Measurements from ENCODE around the gene PAK4.
"Not testable (repeated sequence)": the region's sequence is repeated elsewhere in the genome, so short reads cannot be mapped to it uniquely, and the experiment has no call there.

PAK4 gene

GRCh38 chr19:39130337-39131254, 5.0 kb downstream of the PAK4 start:
- DNase-seq = no peak

GRCh38 chr19:39131255-39131755, 5.7 kb downstream of the PAK4 start:
- no peak for DNase-seq

DNA sequence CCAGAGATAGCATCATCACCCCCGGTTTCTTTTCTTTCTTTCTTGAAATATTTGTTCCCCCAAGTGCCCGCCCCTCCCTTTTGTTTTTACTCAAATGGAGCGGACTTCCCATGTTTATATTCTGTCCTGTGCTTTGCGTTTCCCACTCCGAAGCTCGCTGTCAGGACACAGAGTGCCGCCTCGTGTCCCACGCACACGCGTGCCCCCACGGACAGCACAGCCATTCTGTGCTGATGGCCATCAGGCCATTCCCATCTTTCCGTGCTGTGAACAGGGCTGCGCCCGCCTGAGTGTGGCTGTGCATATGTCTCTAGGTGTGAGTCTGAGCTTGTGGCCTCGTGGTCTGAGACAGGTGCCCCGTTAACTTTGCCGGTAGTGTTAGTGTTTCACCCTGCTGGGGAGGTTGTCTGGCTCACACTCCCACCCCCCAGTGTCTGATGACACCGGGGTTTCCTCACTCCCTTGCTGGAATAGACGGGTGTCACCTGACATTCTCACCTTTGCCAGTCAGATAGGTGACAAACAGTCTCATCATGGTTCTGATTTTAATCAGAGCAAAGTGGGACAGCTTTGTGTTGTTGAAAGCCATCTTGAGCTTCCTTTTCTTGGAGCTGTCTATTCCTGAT, 6.9 kb downstream of the PAK4 start:
- DNase-seq = no peak

DNA sequence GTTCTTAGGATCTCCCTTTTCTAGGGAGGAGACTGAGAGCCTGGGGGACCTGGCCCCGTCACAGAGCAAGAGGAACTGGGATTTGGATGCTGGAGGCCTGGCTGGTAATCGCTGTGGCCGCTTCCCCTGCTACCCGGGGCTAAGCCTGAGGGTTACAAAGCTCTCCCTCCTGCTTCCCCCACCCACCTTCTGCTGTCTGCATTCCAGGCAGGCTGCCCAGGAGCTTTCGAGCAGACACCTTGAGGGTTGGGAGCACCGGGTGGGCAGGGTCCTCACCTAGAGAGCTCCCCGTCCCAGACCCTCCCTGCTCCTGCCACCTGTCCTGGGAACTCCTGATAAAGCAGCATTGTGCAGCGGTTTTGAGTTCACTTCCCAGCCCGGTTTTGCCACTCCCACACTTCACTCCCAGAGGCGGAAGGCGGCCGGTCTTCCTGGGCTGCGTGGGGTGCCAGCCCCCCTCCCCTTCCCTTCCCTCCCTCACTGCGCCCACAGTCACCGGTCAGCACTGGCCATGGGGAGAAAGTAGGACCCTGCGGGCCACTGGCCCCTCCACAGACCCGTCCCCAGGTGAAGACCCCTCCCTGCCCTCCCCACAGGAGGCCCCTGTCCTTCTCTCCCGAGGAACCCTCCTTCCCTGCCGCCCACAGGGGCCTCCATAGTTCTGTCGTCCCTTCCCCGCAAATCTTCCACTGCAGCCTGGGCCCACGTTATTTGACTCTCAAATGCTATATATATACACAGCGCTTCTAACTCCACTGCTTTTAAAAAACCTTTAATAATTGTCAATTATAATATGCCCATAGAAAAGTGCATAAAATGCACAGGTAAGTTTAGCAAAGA, 8.1 kb downstream of the PAK4 start:
- no peak for DNase-seq

GRCh38 chr19:39135701-39136100, 10.1 kb downstream of the PAK4 start:
- no peak for DNase-seq

- no peak for DNase-seq
Observed at GRCh38 chr19:39136225-39136940, 10.8 kb downstream of the PAK4 start.

DNA sequence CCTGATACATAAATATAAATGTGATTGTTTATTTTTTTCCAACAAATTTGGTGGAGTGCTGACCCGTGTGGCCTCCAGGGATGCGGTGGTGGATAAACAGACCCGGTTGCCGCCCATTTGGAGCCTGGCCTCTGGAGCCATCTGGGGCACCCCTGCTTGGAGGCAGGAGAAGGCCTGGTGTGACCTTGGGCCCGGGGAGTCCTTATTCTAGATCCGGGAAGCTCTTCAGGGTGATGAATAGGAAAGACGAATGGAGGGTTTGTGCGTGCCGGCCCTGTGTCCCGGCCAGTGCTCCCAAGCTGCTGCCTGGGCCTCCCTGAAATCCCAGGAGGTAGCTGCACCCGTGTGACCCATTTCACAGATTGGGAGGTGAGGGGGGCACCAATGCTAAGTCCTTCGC, 11.5 kb downstream of the PAK4 start:
- DNase-seq = no peak

- DNase-seq = no peak
Observed at GRCh38 chr19:39138221-39139211, 12.9 kb downstream of the PAK4 start.

DNA sequence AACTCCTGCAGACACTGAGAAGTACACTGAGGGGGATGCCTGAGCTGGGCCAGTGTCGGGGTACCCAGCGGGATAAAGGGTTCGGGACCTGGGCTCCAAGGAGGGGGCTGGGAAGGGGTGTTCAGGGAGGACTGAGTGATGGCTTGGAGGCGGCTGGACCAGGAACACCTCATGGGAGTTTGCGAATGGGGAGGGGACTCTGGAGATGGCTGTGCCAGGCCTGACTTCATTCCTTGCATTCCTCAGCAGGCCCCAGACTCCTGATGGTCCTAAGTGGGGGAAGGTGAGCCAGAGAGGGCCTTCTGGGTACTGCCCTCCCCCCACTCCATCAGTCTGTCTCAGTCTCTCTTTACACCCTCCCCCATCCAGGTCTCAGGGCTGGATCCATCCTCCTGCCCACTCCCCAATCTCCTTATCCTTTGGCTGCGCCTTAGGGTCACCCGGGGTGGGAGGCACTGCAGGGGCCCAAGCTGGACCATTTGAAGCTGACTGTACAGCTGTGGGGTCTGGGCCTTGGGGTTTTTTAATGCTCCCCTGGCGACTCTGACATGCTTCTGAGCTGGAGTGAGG, 13.8 kb downstream of the PAK4 start:
- DNase-seq = no peak

DNA sequence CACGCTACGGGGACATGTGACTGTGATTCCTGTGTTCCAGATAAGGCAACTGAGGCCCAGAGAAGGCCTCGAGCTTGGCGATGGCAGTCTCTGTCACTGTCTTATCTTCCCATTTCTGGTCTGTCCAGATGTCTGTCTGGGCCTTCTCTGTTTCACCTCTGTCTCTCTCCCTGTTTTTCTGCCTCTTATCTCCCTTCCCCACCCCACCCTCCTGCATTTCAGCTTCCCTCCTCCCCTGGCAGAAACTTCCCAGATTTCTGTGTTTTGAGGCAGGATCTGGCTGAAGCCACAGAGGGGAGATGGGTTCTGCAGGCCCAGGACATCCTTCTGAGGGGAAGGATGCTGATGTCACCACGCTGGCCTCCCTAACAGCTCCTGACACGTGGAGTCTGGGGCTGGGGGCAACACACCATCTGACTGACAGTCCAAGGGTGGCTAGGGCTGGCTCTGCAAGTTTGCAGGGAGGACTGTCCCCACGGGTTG, 14.4 kb downstream of the PAK4 start:
- DNase-seq = no peak

DNA sequence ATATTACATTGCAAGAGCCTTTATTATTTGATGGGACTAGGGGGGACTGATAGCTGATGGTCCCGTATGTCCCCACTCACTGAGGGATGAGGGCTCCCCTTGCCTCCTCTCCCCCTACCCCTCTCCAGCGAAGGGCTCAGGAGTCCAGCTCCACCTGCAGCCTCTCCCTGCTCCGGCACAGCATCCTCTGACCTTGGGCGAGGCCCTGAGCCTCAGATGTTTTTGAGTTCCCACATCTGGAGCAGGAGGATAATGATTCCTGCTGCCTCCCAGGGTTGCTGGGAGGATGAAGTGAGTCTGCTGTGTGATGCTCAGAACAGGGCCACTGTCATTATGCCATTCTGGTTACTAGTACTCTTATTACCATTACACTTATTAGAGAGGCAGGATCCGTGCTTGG, 15.0 kb downstream of the PAK4 start:
- no peak for DNase-seq

DNA sequence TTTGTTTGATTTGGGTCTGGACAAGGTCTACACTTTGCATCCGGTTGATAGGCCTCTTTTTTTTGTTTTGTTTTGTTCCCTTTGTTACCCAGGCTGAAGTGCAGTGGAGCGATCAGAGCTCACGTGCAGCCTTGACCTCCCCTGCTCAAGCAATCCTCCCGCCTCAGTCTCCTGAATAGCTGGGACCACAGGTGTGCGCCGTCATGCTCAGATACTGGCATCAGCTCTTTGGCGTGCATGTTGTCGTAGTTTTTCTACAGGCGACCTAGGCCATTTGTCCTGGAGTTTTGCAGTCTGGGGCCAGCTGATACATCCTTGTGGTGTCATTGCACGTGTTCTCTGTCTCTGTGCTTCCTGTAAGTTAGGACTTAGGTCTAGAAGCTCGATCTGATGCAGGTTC, 16.3 kb downstream of the PAK4 start:
- DNase-seq = no peak

GRCh38 chr19:39142630-39143029, 17.0 kb downstream of the PAK4 start:
- DNase-seq = no peak

DNA sequence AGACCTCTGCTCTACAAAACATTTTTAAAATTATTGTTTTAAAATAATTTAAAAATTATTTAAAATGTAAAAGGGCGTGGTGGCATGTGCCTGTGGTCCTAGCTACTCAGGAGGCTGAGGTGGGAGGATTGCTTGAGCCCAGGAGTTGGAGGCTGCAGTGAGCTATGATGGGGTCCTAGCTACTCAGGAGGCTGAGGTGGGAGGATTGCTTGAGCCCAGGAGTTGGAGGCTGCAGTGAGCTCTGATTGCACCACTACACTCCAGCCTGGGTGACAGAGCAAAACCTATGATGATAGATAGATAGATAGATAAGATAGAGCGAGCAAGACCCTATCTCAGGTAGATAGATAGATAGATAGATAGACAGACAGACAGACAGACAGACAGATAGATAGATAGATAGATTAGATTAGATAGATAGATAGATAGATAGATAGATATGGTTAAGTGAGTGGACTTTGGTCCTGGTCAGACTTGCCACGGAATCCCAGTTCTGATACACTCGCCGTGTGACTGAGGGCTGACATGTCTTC, 18.2 kb downstream of the PAK4 start:
- not testable (repeated sequence) for DNase-seq

DNA sequence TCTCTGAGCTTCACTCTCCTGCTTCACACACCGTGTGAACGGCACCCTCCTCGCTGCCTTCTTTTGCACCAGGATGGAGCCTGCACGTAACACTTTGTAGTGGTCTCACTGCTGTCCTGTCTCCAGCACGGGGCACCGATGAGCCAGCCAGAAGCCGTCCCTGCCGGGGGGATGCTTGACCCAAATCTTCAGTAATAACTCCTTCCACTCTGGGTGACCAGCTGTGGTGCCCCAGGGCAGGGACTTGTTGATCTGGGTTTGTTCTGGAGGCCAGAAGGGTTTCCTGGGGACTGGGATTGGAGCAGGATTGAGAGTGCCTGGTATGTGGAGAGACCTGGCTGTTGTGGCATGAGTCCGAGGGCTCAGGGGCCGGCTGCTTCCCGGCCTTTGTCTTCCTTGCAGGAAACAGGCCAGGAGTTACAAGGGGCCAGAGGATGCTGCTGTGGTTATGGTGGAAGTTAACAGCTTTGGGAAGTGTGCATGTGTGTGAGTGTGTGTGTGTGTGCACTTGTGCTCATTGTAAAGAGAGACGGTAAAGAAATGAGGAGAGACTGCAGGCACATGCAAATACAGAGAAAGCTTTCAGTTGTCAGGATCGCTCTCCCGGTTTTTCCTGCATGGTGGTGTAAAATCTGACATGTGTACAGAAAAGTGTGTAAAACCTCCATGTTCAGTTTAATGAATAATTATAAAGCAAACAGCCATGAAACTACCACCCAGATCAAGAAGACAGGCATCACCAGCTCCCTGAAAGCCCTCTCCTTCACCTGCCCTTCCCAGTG, 18.9 kb downstream of the PAK4 start:
- no peak for DNase-seq

GRCh38 chr19:39145180-39145953, 19.8 kb downstream of the PAK4 start:
- no peak for DNase-seq

DNA sequence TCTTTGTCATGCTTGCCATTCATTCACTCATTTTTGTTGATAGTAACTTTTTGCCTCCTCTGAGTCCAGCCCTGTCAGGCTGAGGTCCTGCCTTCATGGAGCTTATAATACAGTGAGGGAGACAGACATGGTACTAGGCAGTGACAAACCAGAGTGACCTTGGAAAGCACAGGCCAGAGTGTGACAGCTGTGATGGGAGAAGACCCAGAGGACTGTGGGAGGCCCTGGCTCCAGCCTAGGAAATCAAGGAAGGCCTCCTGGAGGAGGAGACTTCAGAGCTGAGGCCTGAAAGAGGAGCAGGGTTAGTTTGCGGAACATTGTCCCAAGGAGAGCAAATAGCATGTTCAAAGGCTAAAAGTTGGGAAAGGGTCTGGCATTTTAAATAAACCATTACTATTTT, 20.5 kb downstream of the PAK4 start:
- DNase-seq = no peak

DNA sequence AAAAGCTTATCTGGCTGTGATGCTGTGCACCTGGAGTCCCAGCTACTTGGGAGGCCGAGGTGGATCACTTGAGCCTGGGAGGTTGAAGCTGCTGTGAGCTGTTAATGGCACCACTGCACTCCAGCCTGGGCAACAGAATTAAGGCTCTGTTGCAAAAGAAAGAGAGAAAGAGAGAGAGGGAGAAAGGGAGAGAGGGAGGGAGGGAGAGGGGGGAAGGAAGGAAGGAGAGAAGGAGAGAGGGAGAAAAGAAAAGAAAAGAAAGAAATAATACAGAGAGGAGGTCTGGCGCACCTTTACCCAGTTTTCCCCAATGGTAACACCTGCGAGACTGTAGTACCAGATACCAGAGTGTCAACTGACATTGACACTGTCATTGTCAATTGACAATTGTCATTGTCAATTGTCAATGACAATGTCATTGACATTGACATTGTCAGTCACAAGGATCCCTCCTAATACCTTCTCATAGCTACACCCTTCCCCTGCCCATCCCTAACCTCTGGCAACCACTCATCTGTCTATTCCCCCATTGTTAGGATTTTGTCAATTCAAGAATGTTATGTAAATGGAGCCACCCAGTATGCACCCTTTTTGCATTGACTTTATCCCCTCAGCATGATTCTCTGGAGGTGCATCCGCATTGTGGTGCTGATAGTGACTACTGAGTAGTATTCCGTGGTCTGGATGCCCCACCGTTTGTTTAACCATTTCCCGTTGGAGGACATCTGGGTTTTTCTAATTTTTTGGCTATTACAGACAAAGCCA, 21.3 kb downstream of the PAK4 start:
- DNase-seq = no peak
